Occipital lobe (tissue), 2 donors: ENCODE results near the gene CSN1S1. TPM values are rescaled to one million over a fixed set of nuclear protein-coding genes. Genes with fewer than 3 reads are reported as not detected.

ENCODE experiments used
- DNase-seq: peaks from one replicate; lab custom pipeline; 2025; lab: John Stamatoyannopoulos, UW
- total RNA-seq: library from RNA; depleted of rRNA; stranded (reverse); fragments of >200 nt; gene quantifications from one replicate; pipeline ENCODE4 v1.2.3, GENCODE V29; 2014

The CSN1S1 gene
- total RNA-seq, 1 donor from 2014 or later: not detected

DNA sequence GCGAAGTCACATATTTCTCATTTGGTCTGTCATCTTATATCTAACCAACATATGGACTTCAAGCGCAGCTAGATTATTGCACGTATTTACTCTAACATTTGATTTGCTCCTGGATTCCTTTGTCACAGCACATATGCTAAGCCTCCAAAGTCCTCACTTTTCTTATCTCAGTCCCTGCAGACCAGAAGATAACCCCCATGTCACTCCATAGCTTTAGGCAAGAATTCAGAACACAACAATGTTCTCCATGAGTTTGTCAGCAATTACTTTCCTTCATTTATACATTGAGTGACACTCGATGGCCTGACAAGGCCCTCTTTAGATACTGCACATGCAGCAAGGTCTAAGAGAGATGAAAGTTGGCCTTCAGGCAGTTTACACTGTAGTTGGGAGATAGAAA, 60.1 kb downstream of the CSN1S1 start:
- no peak for DNase-seq

GRCh38 chr4:69994782-69995181, 63.9 kb downstream of the CSN1S1 start:
- DNase-seq: no peak

DNA sequence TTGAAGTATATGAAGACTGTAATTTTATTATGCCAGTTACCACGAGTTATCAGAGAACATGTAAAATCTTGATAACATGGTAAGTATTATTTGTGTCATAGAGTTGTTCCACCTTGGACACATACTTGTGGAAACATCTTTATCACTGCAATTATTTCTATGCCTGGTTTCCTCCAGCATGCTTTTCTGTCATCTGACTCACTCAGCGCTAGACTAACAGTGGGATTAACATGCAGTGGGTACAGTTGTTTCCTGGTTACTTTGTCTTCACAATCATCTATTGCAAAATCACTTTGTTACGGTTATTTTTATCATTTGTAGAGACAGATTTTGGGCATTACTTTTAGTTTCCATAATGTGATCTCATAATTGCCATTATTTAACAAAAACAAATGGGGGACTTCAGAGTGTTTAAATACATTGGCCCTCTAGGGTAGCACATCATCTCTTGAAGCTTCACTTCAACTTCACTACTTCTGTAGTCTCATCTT, 64.7 kb downstream of the CSN1S1 start, which contains the start of gene STATH:
Gene STATH, plus strand, starts transcription at position 441 of the 491 bp plus-strand sequence. CDS start 2,472 bp downstream, outside the sequence.
- DNase-seq: no peak

Other genes with a start within 250 kb of the CSN1S1 start
- 0.31 TPM for gene SULT1B1, start 170.4 kb upstream of the CSN1S1 start, total RNA-seq
- 8.4 TPM for gene SULT1E1, start 70.9 kb upstream of the CSN1S1 start, total RNA-seq
- not detected for gene CSN2, start 34.7 kb downstream of the CSN1S1 start, total RNA-seq
- not detected for gene STATH, start 64.9 kb downstream of the CSN1S1 start, total RNA-seq
- gene HTN3, start 97.4 kb downstream of the CSN1S1 start, total RNA-seq: not detected
- gene HTN1, start 119.4 kb downstream of the CSN1S1 start, total RNA-seq: not detected
- gene PRR27, start 223.2 kb downstream of the CSN1S1 start, total RNA-seq: not detected